Measurements from ENCODE around the gene HOXA11. TPM values are rescaled to one million over a fixed set of nuclear protein-coding genes. Genes with fewer than 3 reads are reported as not detected.
A peak's percentile ranks its signal among the peaks of the same experiment; 100 is the strongest.

The HOXA11 gene
- total RNA-seq, 1 experiment from 2014 or later: 0.84 TPM

GRCh38 chr7:27223941-27224575, 39.0 kb upstream of the HOXA11 start:
- Mint-ChIP-seq H3K9me3 (ENCODE audit: unreplicated experiment) (no peaks in the 10 kb centered on the region), H3K27ac (ENCODE audit: low read depth, unreplicated experiment) (no peak overlapping the region), H3K36me3 (ENCODE audit: insufficient read depth, unreplicated experiment) (no peaks in the 10 kb centered on the region), H3K4me3 (ENCODE audit: unreplicated experiment) (no peak overlapping the region), H3K27me3 (ENCODE audit: insufficient read depth, unreplicated experiment) (no peaks in the 10 kb centered on the region), H3K4me1 (ENCODE audit: insufficient read depth, unreplicated experiment) (peaks cover 7% of the 10 kb centered on the region)
- CTCF ChIA-PET: interaction anchor here (0.6 to 3.2 kb wide), 4 partner anchors 14 to 344 kb away, joined by 3 to 22 read pairs (median 4); partner anchors contain the start of gene EVX1
- TF ChIP-seq CTCF (IDR thresholded peaks at IDR 0.05; ENCODE audit: unreplicated experiment): no peak
- intact Hi-C loops (cut with micrococcal nuclease): no loop called here
- DNase-seq (ENCODE audit: unreplicated experiment): no peak
- BruUV-seq (replicated peaks): no TSS peak
- POLR2A ChIA-PET: no interaction called here

GRCh38 chr7:27221201-27221797, 36.3 kb upstream of the HOXA11 start:
- intact Hi-C loops (cut with micrococcal nuclease): no loop called here
- peak; percentile 23 for DNase-seq (ENCODE audit: unreplicated experiment)
- BruUV-seq (replicated peaks): no TSS peak
- Mint-ChIP-seq H3K36me3 (ENCODE audit: insufficient read depth, unreplicated experiment) (no peaks in the 10 kb centered on the region), H3K4me1 (ENCODE audit: insufficient read depth, unreplicated experiment) (peaks cover 7% of the 10 kb centered on the region), H3K27ac (ENCODE audit: low read depth, unreplicated experiment) (no peak overlapping the region), H3K27me3 (ENCODE audit: insufficient read depth, unreplicated experiment) (no peaks in the 10 kb centered on the region), H3K4me3 (ENCODE audit: unreplicated experiment) (no peak overlapping the region), H3K9me3 (ENCODE audit: unreplicated experiment) (no peaks in the 10 kb centered on the region)
- TF ChIP-seq CTCF (IDR thresholded peaks at IDR 0.05; ENCODE audit: unreplicated experiment): no peak
- ChIA-PET CTCF (interaction anchor here (1.5 to 3.2 kb wide), 2 partner anchors 11 to 357 kb away, joined by 7 to 22 read pairs; no protein-coding TSS in a partner anchor), POLR2A (no interaction called here)

- intact Hi-C loops (cut with micrococcal nuclease): no loop called here
- Mint-ChIP-seq H3K4me1 (ENCODE audit: insufficient read depth, unreplicated experiment) (peaks cover 7% of the 10 kb centered on the region), H3K9me3 (ENCODE audit: unreplicated experiment) (no peaks in the 10 kb centered on the region), H3K4me3 (ENCODE audit: unreplicated experiment) (no peak overlapping the region), H3K27me3 (ENCODE audit: insufficient read depth, unreplicated experiment) (no peaks in the 10 kb centered on the region), H3K27ac (ENCODE audit: low read depth, unreplicated experiment) (no peak overlapping the region), H3K36me3 (ENCODE audit: insufficient read depth, unreplicated experiment) (no peaks in the 10 kb centered on the region)
- ChIA-PET POLR2A (no interaction called here), CTCF (interaction anchor here (0.5 kb wide), 1 partner anchor 1961 kb away, joined by 4 read pairs; no protein-coding TSS in a partner anchor)
- no TSS peak for BruUV-seq (replicated peaks)
- TF ChIP-seq CTCF (IDR thresholded peaks at IDR 0.05; ENCODE audit: unreplicated experiment): no peak
- DNase-seq (ENCODE audit: unreplicated experiment): no peak
These were observed 35.5 kb upstream of the HOXA11 start for GRCh38 chr7:27220440-27220955.

- no peak for TF ChIP-seq CTCF (IDR thresholded peaks at IDR 0.05; ENCODE audit: unreplicated experiment)
These were observed 34.8 kb upstream of the HOXA11 start for GRCh38 chr7:27219821-27220220.

More at GRCh38 chr7:27219821-27220220, 34.8 kb upstream of the HOXA11 start:
- H3K4me1 Mint-ChIP-seq (ENCODE audit: insufficient read depth, unreplicated experiment): peaks cover 7% of the 10 kb centered on the region
- BruUV-seq (replicated peaks): no TSS peak
- ChIA-PET CTCF (interaction anchor here (1.4 kb wide), 1 partner anchor 10 kb away, joined by 4 read pairs; no protein-coding TSS in a partner anchor), POLR2A (no interaction called here)
- H3K36me3 Mint-ChIP-seq (ENCODE audit: insufficient read depth, unreplicated experiment): no peaks in the 10 kb centered on the region
- no peak overlapping the region for H3K4me3 Mint-ChIP-seq (ENCODE audit: unreplicated experiment)
- DNase-seq (ENCODE audit: unreplicated experiment): no peak
- H3K27me3 Mint-ChIP-seq (ENCODE audit: insufficient read depth, unreplicated experiment): no peaks in the 10 kb centered on the region
- H3K9me3 Mint-ChIP-seq (ENCODE audit: unreplicated experiment): no peaks in the 10 kb centered on the region
- H3K27ac Mint-ChIP-seq (ENCODE audit: low read depth, unreplicated experiment): no peak overlapping the region
- intact Hi-C loops (cut with micrococcal nuclease): no loop called here
